ENCODE data around the gene TFCP2L1.

GRCh38 chr2:121254748-121255147 lies 30.3 kb downstream of the TFCP2L1 start:
- TF ChIP-seq CTCF (conservative IDR thresholded peaks at IDR 0.05; ENCODE audit: low read depth, low read length): no peak
- no peak for TF ChIP-seq EZH2 (IDR thresholded peaks at IDR 0.05; ENCODE audit: low read length, unreplicated experiment)
- TF ChIP-seq EZH2phosphoT487 (IDR thresholded peaks at IDR 0.05; ENCODE audit: borderline replicate concordance, low read length): no peak
